Vagina (tissue), 2 donors: ENCODE results near the gene ARVCF. TPM values are rescaled to one million over a fixed set of nuclear protein-coding genes. Genes with fewer than 3 reads are reported as not detected.
A peak's percentile ranks its signal among the peaks of the same experiment; 100 is the strongest.

ENCODE experiments used
- DNase-seq, 2 donors: peaks; one replicate each; pipeline ENCODE4 v3.0.0-alpha.2; 2017; ENCODE audit errors: extremely low spot score in 2 of 2
- H3K27ac ChIP-seq: fragments of 200-600 bp; sonication (generic); one replicate; pipeline ENCODE4 v1.5.1; 2019
- H3K27me3 ChIP-seq: fragments of 200-600 bp; sonication (generic); one replicate; pipeline ENCODE4 v1.5.1; 2019
- H3K36me3 ChIP-seq, 2 donors: fragments of 200-600 bp; sonication (generic); one replicate each; pipeline ENCODE4 v1.5.1; 2017 to 2019
- H3K4me1 ChIP-seq: fragments of 200-600 bp; sonication (generic); one replicate; pipeline ENCODE4 v1.5.1; 2019
- H3K4me3 ChIP-seq, 2 donors: fragments of 200-600 bp; sonication (generic); 1 replicate in 1 of 2; 2 replicates in 1 of 2; pipeline ENCODE4 v1.5.1; 2016 to 2019
- H3K9me3 ChIP-seq: fragments of 200-600 bp; sonication (generic); one replicate; pipeline ENCODE4 v1.5.1; 2019
- CTCF ChIP-seq, 3 experiments: fragments of 450-650 bp in 2 of 3; fragments of 200-600 bp in 1 of 3; sonication (generic) in 1 of 3; IDR thresholded peaks; one replicate each; pipeline ENCODE4 v1.5.1; 2017 to 2019; ENCODE audit warnings: antibody characterized with exemption in 3 of 3, mild to moderate bottlenecking in 2 of 3, moderate library complexity in 2 of 3
- POLR2A ChIP-seq, 2 donors: fragments of 450-650 bp; IDR thresholded peaks; one replicate each; pipeline ENCODE4 v1.6.1; 2017; ENCODE audit warnings: antibody characterized with exemption in 2 of 2, mild to moderate bottlenecking in 2 of 2, moderate library complexity in 2 of 2
- POLR2AphosphoS5 ChIP-seq, 2 donors: sonication (generic); formaldehyde crosslinking; IDR thresholded peaks; one replicate each; pipeline ENCODE4 v1.9.0; 2017; ENCODE audit warnings: antibody characterized with exemption in 2 of 2, mild to moderate bottlenecking in 2 of 2, low read depth in 1 of 2; ENCODE audit not compliant: insufficient read depth in 1 of 2
- intact Hi-C: fragments of 100-400 bp; cut with DNase I; formaldehyde crosslinking; loops from one replicate; pipeline ENCODE4 v1.15.1; 2023
- total RNA-seq: library from RNA; depleted of rRNA; stranded (reverse); fragments of >200 nt; gene quantifications from one replicate; pipeline ENCODE4 v1.2.3, GENCODE V29; 2016

The ARVCF gene
- total RNA-seq, 1 donor from 2014 or later: 10.8 TPM

- H3K36me3 ChIP-seq: peaks cover 0 to 34% of the 10 kb centered on the region in 2 donors
Observed at GRCh38 chr22:20056161-20056560, 39.5 kb upstream of the ARVCF start.

GRCh38 chr22:20055654-20056053 is 39.0 kb upstream of the ARVCF start:
- peak in 1 of 2 donors; percentile 77 for DNase-seq
- no peak for TF ChIP-seq CTCF (IDR thresholded peaks at IDR 0.05)
- Histone ChIP-seq H3K27me3 (no peaks in the 10 kb centered on the region), H3K36me3 (peaks cover 0 to 34% of the 10 kb centered on the region in 2 donors), H3K4me3 (no peak overlapping the region), H3K9me3 (no peaks in the 10 kb centered on the region), H3K4me1 (no peaks in the 10 kb centered on the region), H3K27ac (no peak overlapping the region)
- intact Hi-C loops: no loop called here

More at GRCh38 chr22:20056161-20056560, 39.5 kb upstream of the ARVCF start:
- H3K27me3 ChIP-seq: no peaks in the 10 kb centered on the region
- no peak overlapping the region for H3K4me3 ChIP-seq
- DNase-seq: no peak
- H3K4me1 ChIP-seq: no peaks in the 10 kb centered on the region
- H3K9me3 ChIP-seq: no peaks in the 10 kb centered on the region
- H3K27ac ChIP-seq: no peak overlapping the region
- intact Hi-C loops: no loop called here
- TF ChIP-seq POLR2AphosphoS5 (IDR thresholded peaks at IDR 0.05; ENCODE audit: insufficient read depth in 1 of 2, low read depth in 1 of 2) (no peak), CTCF (IDR thresholded peaks at IDR 0.05) (no peak), POLR2A (IDR thresholded peaks at IDR 0.05) (no peak)

GRCh38 chr22:20055144-20055543 is 38.5 kb upstream of the ARVCF start:
- intact Hi-C loops: no loop called here
- H3K4me3 ChIP-seq: no peak overlapping the region
- no peaks in the 10 kb centered on the region for H3K9me3 ChIP-seq
- no peaks in the 10 kb centered on the region for H3K4me1 ChIP-seq
- no peak overlapping the region for H3K27ac ChIP-seq
- no peaks in the 10 kb centered on the region for H3K27me3 ChIP-seq
- TF ChIP-seq CTCF (IDR thresholded peaks at IDR 0.05) (no peak), POLR2AphosphoS5 (IDR thresholded peaks at IDR 0.05; ENCODE audit: insufficient read depth in 1 of 2, low read depth in 1 of 2) (no peak), POLR2A (IDR thresholded peaks at IDR 0.05) (no peak)
- peaks cover 0 to 34% of the 10 kb centered on the region in 2 donors for H3K36me3 ChIP-seq
- DNase-seq: no peak

GRCh38 chr22:20054485-20054884 is 37.9 kb upstream of the ARVCF start:
- no peaks in the 10 kb centered on the region for H3K9me3 ChIP-seq
- intact Hi-C loops: no loop called here
- no peak for DNase-seq
- no peak overlapping the region for H3K27ac ChIP-seq
- H3K4me1 ChIP-seq: no peaks in the 10 kb centered on the region
- peaks cover 0 to 34% of the 10 kb centered on the region in 2 donors for H3K36me3 ChIP-seq
- TF ChIP-seq POLR2AphosphoS5 (IDR thresholded peaks at IDR 0.05; ENCODE audit: insufficient read depth in 1 of 2, low read depth in 1 of 2) (no peak), POLR2A (IDR thresholded peaks at IDR 0.05) (no peak), CTCF (IDR thresholded peaks at IDR 0.05) (no peak)
- no peak overlapping the region for H3K4me3 ChIP-seq
- H3K27me3 ChIP-seq: no peaks in the 10 kb centered on the region

GRCh38 chr22:20054034-20054427 is 37.4 kb upstream of the ARVCF start:
- Histone ChIP-seq H3K4me1 (no peaks in the 10 kb centered on the region), H3K4me3 (no peak overlapping the region), H3K9me3 (no peaks in the 10 kb centered on the region), H3K36me3 (peaks cover 0 to 34% of the 10 kb centered on the region in 2 donors), H3K27ac (no peak overlapping the region), H3K27me3 (no peaks in the 10 kb centered on the region)
- DNase-seq: no peak
- intact Hi-C loops: no loop called here
- no peak for TF ChIP-seq CTCF (IDR thresholded peaks at IDR 0.05)
- no peak for TF ChIP-seq POLR2AphosphoS5 (IDR thresholded peaks at IDR 0.05; ENCODE audit: insufficient read depth in 1 of 2, low read depth in 1 of 2)
- no peak for TF ChIP-seq POLR2A (IDR thresholded peaks at IDR 0.05)
